SK-N-SH treated with all-trans-retinoic acid at 6 μM for 48 hours (cell line): ENCODE data around the gene NUDT4.

Experiments used
- ATAC-seq: fragments of 200-7000 bp; cut with Tn5 transposase; 3 replicates; pipeline ENCODE4 v1.9.1; 2020; ENCODE audit warnings: mild to moderate bottlenecking, moderate library complexity
- ARNTL ChIP-seq: fragments of 450-650 bp; formaldehyde crosslinking; IDR thresholded peaks from 2 replicates; pipeline ENCODE4 v1.5.0; 2020; ENCODE audit warnings: low read depth, mild to moderate bottlenecking, moderate library complexity, borderline replicate concordance
- BACH2 ChIP-seq: fragments of 250-450 bp; sonication (Bioruptor Pico); IDR thresholded peaks from 2 replicates; pipeline ENCODE4 v1.9.0; 2021; ENCODE audit warnings: mild to moderate bottlenecking, borderline replicate concordance
- CREB5 ChIP-seq: fragments of 250-450 bp; sonication (Bioruptor Pico); IDR thresholded peaks from 2 replicates; pipeline ENCODE4 v1.5.1; 2020; ENCODE audit warnings: low read depth, mild to moderate bottlenecking, moderate library complexity
- CSDC2 ChIP-seq: fragments of 250-450 bp; sonication (Bioruptor Pico); IDR thresholded peaks from 2 replicates; pipeline ENCODE4 v1.5.0; 2020; ENCODE audit warnings: mild to moderate bottlenecking, moderate library complexity
- CSRNP3 ChIP-seq: fragments of 250-450 bp; sonication (Bioruptor Pico); IDR thresholded peaks from 2 replicates; pipeline ENCODE4 v1.5.1; 2021; ENCODE audit warnings: mild to moderate bottlenecking, moderate library complexity
- ESRRG ChIP-seq: fragments of 250-450 bp; sonication (Bioruptor Pico); IDR thresholded peaks from 2 replicates; pipeline ENCODE4 v1.6.1; 2021; ENCODE audit warnings: mild to moderate bottlenecking
- GLIS3 ChIP-seq: fragments of 250-450 bp; sonication (Bioruptor Pico); IDR thresholded peaks from 2 replicates; pipeline ENCODE4 v1.5.0; 2020; ENCODE audit warnings: mild to moderate bottlenecking, moderate library complexity
- ISL1 ChIP-seq: fragments of 250-450 bp; sonication (Bioruptor Pico); IDR thresholded peaks from 2 replicates; pipeline ENCODE4 v2.1.2; 2022; ENCODE audit warnings: mild to moderate bottlenecking, moderate library complexity
- OSR1 ChIP-seq: fragments of 250-450 bp; sonication (Bioruptor Pico); IDR thresholded peaks from 2 replicates; pipeline ENCODE4 v1.8.0; 2022; ENCODE audit warnings: moderate library complexity, mild to moderate bottlenecking, inconsistent platforms
- POU6F1 ChIP-seq: fragments of 250-450 bp; sonication (Bioruptor Pico); IDR thresholded peaks from 2 replicates; pipeline ENCODE4 v1.8.0; 2021; ENCODE audit warnings: low read depth, mild to moderate bottlenecking, moderate library complexity, borderline replicate concordance
- PPARA ChIP-seq: fragments of 250-450 bp; sonication (Bioruptor Pico); IDR thresholded peaks from 2 replicates; pipeline ENCODE4 v1.5.0; 2020; ENCODE audit warnings: mild to moderate bottlenecking, borderline replicate concordance
- RARB ChIP-seq: fragments of 250-450 bp; sonication (Bioruptor Pico); IDR thresholded peaks from 2 replicates; pipeline ENCODE4 v1.8.0; 2021; ENCODE audit warnings: mild to moderate bottlenecking, moderate library complexity
- SNAI2 ChIP-seq: fragments of 250-450 bp; sonication (Bioruptor Pico); IDR thresholded peaks from 2 replicates; pipeline ENCODE4 v1.5.0; 2020; ENCODE audit warnings: mild to moderate bottlenecking, moderate library complexity
- TCF4 ChIP-seq: fragments of 250-450 bp; sonication (Bioruptor Pico); IDR thresholded peaks from 2 replicates; pipeline ENCODE4 v1.8.0; 2021; ENCODE audit warnings: mild to moderate bottlenecking, moderate library complexity, borderline replicate concordance
- TOX ChIP-seq: fragments of 250-450 bp; sonication (Bioruptor Pico); IDR thresholded peaks from 2 replicates; pipeline ENCODE4 v1.8.0; 2021; ENCODE audit warnings: mild to moderate bottlenecking, moderate library complexity, borderline replicate concordance
- TSHZ2 ChIP-seq: fragments of 250-450 bp; sonication (Bioruptor Pico); IDR thresholded peaks from 2 replicates; pipeline ENCODE4 v1.5.0; 2020; ENCODE audit warnings: mild to moderate bottlenecking, moderate library complexity
- ZC3H10 ChIP-seq: fragments of 250-450 bp; sonication (Bioruptor Pico); IDR thresholded peaks from 2 replicates; pipeline ENCODE4 v1.5.1; 2021; ENCODE audit warnings: mild to moderate bottlenecking, moderate library complexity
- ZFP3 ChIP-seq: fragments of 250-450 bp; sonication (Bioruptor Pico); IDR thresholded peaks from 2 replicates; pipeline ENCODE4 v1.5.0; 2020; ENCODE audit warnings: mild to moderate bottlenecking, moderate library complexity
- ZFP30 ChIP-seq: fragments of 450-650 bp; formaldehyde crosslinking; IDR thresholded peaks from 2 replicates; pipeline ENCODE4 v1.5.0; 2022; ENCODE audit warnings: mild to moderate bottlenecking, moderate library complexity
- ZNF565 ChIP-seq: fragments of 450-650 bp; formaldehyde crosslinking; conservative IDR thresholded peaks from 2 replicates; pipeline ENCODE4 v1.5.0; 2020; ENCODE audit warnings: low read depth, mild to moderate bottlenecking, moderate library complexity
- ZNF70 ChIP-seq: fragments of 450-650 bp; formaldehyde crosslinking; IDR thresholded peaks from 2 replicates; pipeline ENCODE4 v1.5.0; 2020; ENCODE audit warnings: mild to moderate bottlenecking, moderate library complexity
- ZNF8 ChIP-seq: fragments of 450-650 bp; formaldehyde crosslinking; IDR thresholded peaks from 2 replicates; pipeline ENCODE4 v1.5.0; 2020; ENCODE audit warnings: mild to moderate bottlenecking, moderate library complexity

NUDT4 gene

GRCh38 chr12:93442411-93443340 lies 65.0 kb downstream of the NUDT4 start:
- TF ChIP-seq ZNF565 (CRISPR knock-in tag) = no peak
- TF ChIP-seq BACH2 = no peak
- TF ChIP-seq ZNF8 (CRISPR knock-in tag) = no peak
- TF ChIP-seq ARNTL (CRISPR knock-in tag) = no peak
- no peak for TF ChIP-seq TOX (CRISPR knock-in tag)
- TF ChIP-seq TSHZ2 (CRISPR knock-in tag) = no peak
- ATAC-seq = peak; percentile 34

- ATAC-seq = no peak
- TF ChIP-seq ZNF565 (CRISPR knock-in tag) (no peak), POU6F1 (CRISPR knock-in tag) (no peak), ESRRG (CRISPR knock-in tag) (no peak), TOX (CRISPR knock-in tag) (no peak), ISL1 (CRISPR knock-in tag) (no peak), ZC3H10 (no peak), CSRNP3 (CRISPR knock-in tag) (no peak), BACH2 (no peak), ZNF70 (CRISPR knock-in tag) (no peak), OSR1 (CRISPR knock-in tag) (no peak), CSDC2 (no peak), TSHZ2 (CRISPR knock-in tag) (no peak), RARB (CRISPR knock-in tag) (no peak), ARNTL (CRISPR knock-in tag) (no peak)
Measured at GRCh38 chr12:93443576-93443975, 65.9 kb downstream of the NUDT4 start.

GRCh38 chr12:93447555-93448290 lies 70.0 kb downstream of the NUDT4 start:
- no peak for ATAC-seq
- no peak for TF ChIP-seq ZFP3
- TF ChIP-seq PPARA (CRISPR knock-in tag) = no peak
- TF ChIP-seq TCF4 (CRISPR knock-in tag) = no peak
- no peak for TF ChIP-seq GLIS3
- TF ChIP-seq CREB5 (CRISPR knock-in tag) = no peak
- TF ChIP-seq SNAI2 (CRISPR knock-in tag) = no peak
- no peak for TF ChIP-seq POU6F1 (CRISPR knock-in tag)
- TF ChIP-seq ISL1 (CRISPR knock-in tag) = no peak
- TF ChIP-seq ESRRG (CRISPR knock-in tag) = no peak
- TF ChIP-seq OSR1 (CRISPR knock-in tag) = no peak
- TF ChIP-seq ZFP30 (CRISPR knock-in tag) = no peak
- no peak for TF ChIP-seq RARB (CRISPR knock-in tag)
- TF ChIP-seq CSRNP3 (CRISPR knock-in tag) = no peak
- no peak for TF ChIP-seq ZNF565 (CRISPR knock-in tag)
- no peak for TF ChIP-seq BACH2
